ENCODE results near the gene NFIX.
"Not testable (repeated sequence)": the region's sequence is repeated elsewhere in the genome, so short reads cannot be mapped to it uniquely, and the experiment has no call there.

Gene NFIX

GRCh38 chr19:12994701-12995595 is at the start of gene NFIX:
Gene NFIX, plus strand, starts transcription at chr19:12995475. Its CDS starts 363 bp downstream, at chr19:12995838.
- DNase-seq (ENCODE audit: low read depth) = peak; percentile 69

GRCh38 chr19:12945479-12946091 is 49.7 kb upstream of the NFIX start, which contains the start of gene RAD23A:
Gene RAD23A, plus strand, starts transcription at chr19:12945862. Its CDS starts 87 bp downstream, at chr19:12945949.
- DNase-seq (ENCODE audit: low read depth) = peak; percentile 97

- DNase-seq (ENCODE audit: low read depth) = no peak
These were observed 49.1 kb upstream of the NFIX start for GRCh38 chr19:12946092-12946721.

GRCh38 chr19:12946731-12947496 is 48.4 kb upstream of the NFIX start:
- DNase-seq (ENCODE audit: low read depth) = no peak

GRCh38 chr19:12947702-12948611 is 47.3 kb upstream of the NFIX start:
- no peak for DNase-seq (ENCODE audit: low read depth)

- DNase-seq (ENCODE audit: low read depth) = no peak
These were observed 46.5 kb upstream of the NFIX start for GRCh38 chr19:12948612-12949362.

- no peak for DNase-seq (ENCODE audit: low read depth)
These were observed 45.7 kb upstream of the NFIX start for GRCh38 chr19:12949363-12950283.

- DNase-seq (ENCODE audit: low read depth) = not testable (repeated sequence)
These were observed 43.2 kb upstream of the NFIX start for GRCh38 chr19:12952050-12952449.

- no peak for DNase-seq (ENCODE audit: low read depth)
These were observed 42.7 kb upstream of the NFIX start for GRCh38 chr19:12952488-12953137.

- no peak for DNase-seq (ENCODE audit: low read depth)
These were observed 42.0 kb upstream of the NFIX start for GRCh38 chr19:12953138-12953798.

GRCh38 chr19:12953799-12954611 is 41.3 kb upstream of the NFIX start:
- DNase-seq (ENCODE audit: low read depth) = no peak

GRCh38 chr19:12954612-12954962 is 40.7 kb upstream of the NFIX start:
- DNase-seq (ENCODE audit: low read depth) = no peak

GRCh38 chr19:12955575-12955974 is 39.7 kb upstream of the NFIX start:
- not testable (repeated sequence) for DNase-seq (ENCODE audit: low read depth)

GRCh38 chr19:12955996-12956395 is 39.3 kb upstream of the NFIX start:
- no peak for DNase-seq (ENCODE audit: low read depth)

- DNase-seq (ENCODE audit: low read depth) = peak; percentile 76
These were observed 38.6 kb upstream of the NFIX start, which contains the start of gene GADD45GIP1 for GRCh38 chr19:12956446-12957388. Gene GADD45GIP1, minus strand, starts transcription at chr19:12957223. Its CDS starts 11 bp downstream, at chr19:12957212.

Data from stimulated activated CD4-positive, alpha-beta T cell treated with anti-CD3 and anti-CD28 coated beads, Interleukin-2, amount 100 ng/mL, for 4 hours (primary cell).